Hematopoietic multipotent progenitor cell treated with erythropoietin and hydrocortisone succinate and interleukin-3 and kit ligand, for 8 days (in vitro differentiated cells): ENCODE measurements around the gene TSBP1.
"Not testable (repeated sequence)": the region's sequence is repeated elsewhere in the genome, so short reads cannot be mapped to it uniquely, and the experiment has no call there.

Source experiments
- DNase-seq: peaks from one replicate; pipeline ENCODE4 v3.0.0-alpha.2; 2015

TSBP1 gene

DNA sequence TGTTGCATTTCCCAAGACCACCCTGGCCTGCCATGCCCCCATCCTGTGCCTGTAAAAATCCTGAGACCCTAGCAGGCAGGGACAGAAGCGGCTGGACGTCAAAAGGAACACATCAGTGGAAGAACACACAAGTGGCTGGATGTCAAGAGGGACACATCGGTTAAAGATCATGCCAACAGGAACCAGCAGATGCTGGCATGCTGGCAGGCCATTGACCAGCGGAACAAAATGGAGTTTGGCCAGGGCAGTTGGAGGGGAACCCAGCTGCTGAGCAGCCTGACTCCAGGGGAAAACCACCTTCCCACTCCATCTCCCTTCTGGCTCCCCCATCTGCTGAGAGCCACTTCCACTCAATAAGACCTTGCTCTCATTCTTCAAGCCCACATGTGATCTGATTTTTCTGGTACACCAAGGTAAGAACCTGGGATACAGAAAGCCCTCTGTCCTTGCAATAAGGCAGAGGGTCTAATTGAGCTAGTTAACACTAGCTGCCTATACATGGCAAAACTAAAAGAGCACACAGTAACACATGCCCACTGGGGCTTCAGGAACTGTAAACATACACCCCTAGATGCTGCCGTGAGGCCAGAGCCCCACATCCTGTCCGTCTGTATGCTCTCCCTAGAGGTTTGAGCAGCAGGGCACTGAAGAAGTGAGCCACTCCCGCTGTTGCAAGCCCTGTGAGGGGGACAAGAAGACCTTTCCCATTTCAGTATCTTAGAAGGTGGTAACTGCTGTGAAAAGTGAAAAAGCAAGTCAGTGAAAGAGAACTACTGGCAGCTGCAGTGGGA lies 4.2 kb upstream of the TSBP1 start:
- DNase-seq, result no peak

- no peak for DNase-seq
These were observed 474 bp downstream of the TSBP1 start for GRCh38 chr6:32371229-32371628.

DNA sequence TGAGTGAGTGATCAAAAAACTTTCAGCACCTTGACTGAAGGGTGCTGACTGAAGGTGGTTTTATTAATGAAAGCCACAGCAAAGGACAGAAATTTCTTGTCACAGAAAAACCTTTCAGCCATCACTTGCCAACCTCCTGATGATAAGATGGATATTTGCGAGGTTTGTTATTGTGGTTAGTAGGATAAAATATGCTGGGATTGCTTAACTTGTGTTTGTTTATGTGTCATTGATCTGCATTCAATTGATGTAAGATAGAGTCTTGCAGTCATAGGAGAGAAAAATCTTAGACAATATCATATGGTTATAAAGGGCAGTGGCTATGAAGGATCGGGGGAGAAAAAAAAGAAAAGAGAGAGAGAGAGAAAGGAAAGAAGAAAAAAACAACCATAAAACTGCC lies 1.2 kb downstream of the TSBP1 start:
- no peak for DNase-seq

DNA sequence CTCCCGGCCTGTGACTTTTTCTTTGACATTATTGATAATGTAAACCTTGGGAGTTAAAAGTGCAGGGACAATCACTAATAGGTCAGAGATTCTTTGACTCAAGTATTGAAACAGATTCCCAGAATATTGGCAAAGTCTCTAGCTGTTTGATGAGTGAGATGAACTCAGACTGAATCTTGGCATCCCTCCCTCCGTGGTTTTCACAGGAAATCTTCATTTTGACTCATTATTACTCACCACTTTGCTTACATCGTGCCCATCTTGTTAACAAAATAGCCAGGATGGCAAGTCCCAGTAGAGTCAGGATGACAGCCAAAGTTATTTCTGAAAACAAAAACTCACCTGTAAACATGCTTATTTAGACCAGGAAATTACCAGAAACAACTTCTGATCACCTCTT lies 2.0 kb downstream of the TSBP1 start:
- no peak for DNase-seq

- DNase-seq, result no peak
These were observed 4.1 kb downstream of the TSBP1 start for GRCh38 chr6:32367644-32368043.

DNA sequence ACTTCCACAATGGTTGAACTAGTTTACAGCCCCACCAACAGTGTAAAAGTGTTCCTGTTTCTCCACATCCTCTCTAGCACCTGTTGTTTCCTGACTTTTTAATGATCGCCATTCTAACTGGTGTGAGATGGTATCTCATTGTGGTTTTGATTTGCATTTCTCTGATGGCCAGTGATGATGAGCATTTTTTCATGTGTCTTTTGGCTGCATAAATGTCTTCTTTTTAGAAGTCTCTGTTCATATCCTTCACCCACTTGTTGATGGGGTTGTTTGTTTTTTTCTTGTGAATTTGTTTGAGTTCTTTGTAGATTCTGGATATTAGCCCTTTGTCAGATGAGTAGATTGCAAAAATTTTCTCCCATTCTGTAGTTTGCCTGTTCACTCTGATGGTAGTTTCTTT lies 12.5 kb downstream of the TSBP1 start:
- not testable (repeated sequence) for DNase-seq

DNA sequence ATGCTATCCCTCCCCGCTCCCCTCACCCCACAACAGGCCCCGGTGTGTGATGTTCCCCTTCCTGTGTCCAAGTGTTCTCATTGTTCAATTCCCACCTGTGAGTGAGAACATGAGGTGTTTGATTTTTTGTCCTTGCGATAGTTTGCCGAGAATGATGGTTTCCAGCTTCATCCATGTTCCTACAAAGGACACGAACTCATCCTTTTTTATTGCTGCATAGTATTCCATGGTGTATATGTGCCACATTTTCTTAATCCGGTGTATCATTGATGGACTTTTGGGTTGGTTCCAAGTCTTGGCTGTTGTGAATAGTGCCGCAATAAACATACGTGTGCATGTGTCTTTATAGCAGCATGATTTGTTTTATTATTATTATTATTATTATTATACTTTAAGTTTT lies 13.2 kb downstream of the TSBP1 start:
- not testable (repeated sequence) for DNase-seq

GRCh38 chr6:32355018-32355417 lies 16.7 kb downstream of the TSBP1 start:
- DNase-seq, result no peak

GRCh38 chr6:32353348-32353747 lies 18.4 kb downstream of the TSBP1 start:
- DNase-seq, result no peak

DNA sequence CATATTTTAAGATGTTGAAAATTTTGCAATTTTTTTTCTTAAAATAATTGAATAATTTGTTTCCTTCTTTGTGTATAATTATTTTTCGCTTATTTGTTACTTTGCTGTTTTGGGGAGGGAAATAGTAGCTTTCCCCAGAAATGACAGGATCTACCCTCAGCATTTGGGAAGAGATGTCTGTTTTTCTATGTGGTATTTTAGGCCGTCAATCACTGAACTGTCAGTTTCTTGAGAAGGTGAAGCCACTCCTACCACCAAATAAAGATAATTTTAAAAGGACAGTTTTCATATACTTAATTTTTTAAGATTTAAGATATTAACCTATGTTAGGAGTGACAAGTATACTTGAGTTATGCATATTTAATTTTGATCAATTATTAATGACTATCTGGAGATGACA lies 31.5 kb downstream of the TSBP1 start:
- DNase-seq, result no peak

- DNase-seq, result no peak
These were observed 34.4 kb downstream of the TSBP1 start for GRCh38 chr6:32337186-32337805.

- no peak for DNase-seq
These were observed 39.3 kb downstream of the TSBP1 start for GRCh38 chr6:32332433-32332832.

- no peak for DNase-seq
These were observed 42.6 kb downstream of the TSBP1 start for GRCh38 chr6:32329141-32329540.

- DNase-seq, result no peak
These were observed 44.6 kb downstream of the TSBP1 start for GRCh38 chr6:32327103-32327502.

DNA sequence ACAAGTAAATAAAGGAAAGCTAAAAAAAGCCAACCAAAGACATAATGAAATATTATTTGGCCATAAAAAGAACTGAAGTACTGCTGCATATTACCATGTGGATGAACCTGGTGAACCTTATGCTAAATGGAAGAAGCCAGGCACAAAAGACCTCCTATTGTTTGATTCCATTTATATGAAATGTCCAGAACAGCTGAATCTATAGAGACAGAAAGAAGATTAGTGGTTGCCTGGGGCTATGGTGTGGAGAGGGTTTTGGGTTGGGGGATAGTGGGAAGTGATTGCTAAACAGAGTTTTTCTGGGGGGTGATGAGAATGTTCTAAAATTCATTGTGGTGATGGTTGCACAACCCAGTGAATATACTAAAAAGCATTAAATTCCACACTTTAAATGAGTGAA lies 53.2 kb downstream of the TSBP1 start:
- no peak for DNase-seq

- DNase-seq, result peak; percentile 38
These were observed 54.2 kb downstream of the TSBP1 start for GRCh38 chr6:32317541-32317940.

- DNase-seq, result no peak
These were observed 57.7 kb downstream of the TSBP1 start for GRCh38 chr6:32313964-32314363.

GRCh38 chr6:32298632-32299336 lies 72.9 kb downstream of the TSBP1 start:
- DNase-seq, result no peak

DNA sequence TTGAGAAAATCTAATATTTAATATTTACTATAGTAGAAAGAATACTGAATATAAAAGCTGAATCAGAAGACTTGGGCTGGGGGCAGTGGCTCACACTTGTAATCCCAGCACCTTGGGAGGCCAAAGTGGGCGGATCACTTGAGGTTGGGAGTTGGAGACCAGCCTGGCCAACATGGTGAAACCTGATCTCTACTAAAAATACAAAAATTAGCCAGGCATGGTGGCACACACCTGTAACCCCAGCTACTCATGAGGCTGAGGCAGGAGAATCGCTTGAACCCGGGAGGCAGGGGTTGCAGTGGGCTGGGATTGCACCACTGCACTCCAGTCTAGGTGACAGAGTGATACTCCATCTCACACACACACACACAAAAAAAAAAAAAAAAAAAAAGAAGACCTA lies 76.7 kb downstream of the TSBP1 start:
- not testable (repeated sequence) for DNase-seq

- DNase-seq, result no peak
These were observed 77.1 kb downstream of the TSBP1 start for GRCh38 chr6:32294566-32294965.

DNA sequence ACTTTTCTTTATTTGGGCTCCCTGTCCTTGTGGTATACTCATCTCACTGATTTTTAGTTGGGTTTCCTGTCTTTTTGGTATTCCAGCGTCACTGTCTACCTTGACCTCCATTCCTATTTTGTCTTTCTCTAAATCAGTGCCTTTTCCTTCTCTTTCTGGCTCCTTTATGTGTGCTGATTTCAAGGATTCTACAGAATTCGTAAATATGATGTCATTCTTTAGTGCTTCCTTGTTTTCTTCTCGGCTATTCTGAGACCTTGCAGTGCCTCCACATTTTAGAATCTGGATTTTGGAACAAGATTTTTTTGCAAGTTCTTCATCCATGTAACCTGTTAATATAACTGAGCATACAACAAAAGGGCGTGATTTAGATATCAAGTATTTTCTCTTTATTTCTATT lies 78.0 kb downstream of the TSBP1 start:
- no peak for DNase-seq

DNA sequence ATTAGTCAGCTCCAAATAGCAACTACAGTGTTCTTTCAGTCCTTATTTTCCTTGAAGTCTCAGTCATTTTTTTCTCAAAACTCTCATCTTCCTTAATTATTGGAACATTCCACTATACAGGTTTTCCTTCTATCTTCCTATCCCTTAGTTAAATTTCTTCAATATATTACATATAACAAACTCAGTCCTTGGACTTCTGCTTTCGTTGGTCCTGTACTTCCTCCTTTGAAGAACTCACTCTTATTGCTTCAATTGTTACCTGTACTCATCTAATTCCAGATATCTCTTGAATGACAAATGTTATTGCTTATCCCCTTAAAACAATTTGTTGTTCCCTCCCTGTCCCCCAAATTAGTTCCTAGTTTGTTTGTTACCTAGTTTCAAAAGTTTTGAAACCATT lies 80.2 kb downstream of the TSBP1 start:
- no peak for DNase-seq

DNA sequence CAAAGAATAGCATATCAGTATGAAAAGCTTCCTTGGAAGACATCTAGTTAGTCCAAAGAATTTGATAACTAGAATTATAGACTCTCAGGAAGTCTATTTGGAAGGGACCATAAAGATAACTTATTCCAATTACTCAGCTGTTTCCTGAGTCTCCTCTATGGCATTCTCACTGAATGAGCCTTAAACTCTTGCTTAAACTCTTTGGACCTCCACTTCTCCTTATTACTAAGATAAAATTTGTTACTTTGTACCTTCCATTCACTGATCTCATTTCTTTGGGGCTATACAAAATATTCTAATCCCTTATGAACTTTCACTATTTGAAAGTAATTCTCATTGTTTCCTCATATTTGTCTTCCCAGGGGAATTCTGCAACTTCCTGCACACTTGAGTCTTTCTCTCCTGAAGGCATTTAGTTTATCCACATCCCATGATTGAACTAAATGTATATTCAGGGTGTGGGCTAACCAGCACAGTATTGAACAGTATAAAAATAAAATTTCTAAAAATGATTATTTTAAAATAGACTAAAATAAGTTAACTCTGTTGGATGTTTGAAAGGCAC lies 80.7 kb downstream of the TSBP1 start:
- no peak for DNase-seq

DNA sequence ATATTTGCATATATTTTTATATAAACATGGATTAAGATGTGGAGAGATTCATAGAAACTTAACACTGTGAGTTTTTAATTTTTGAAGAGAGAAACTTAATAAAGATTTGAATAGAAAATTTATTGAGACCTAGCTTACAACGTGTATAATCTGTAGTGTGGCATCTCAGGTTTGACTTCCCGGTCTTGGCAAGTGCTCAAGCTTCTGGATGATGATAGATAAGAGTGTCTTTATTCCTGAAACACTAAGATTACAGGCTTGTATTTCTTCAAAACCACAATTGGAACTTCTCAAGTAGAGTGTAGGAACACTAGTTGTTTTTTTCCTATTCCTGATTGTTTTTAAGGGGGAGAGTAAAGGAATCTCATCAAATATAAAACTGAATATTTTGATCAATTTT lies 83.3 kb downstream of the TSBP1 start:
- peak; percentile 92 for DNase-seq
